GM12892 (cell line): ENCODE results near the gene ZC3H12C.

ENCODE experiments used
- POLR2A ChIP-seq: IDR thresholded peaks from 2 replicates; pipeline ENCODE4 v1.6.1; 2011; ENCODE audit warnings: low read depth, low read length, control low read depth
- POLR2AphosphoS5 ChIP-seq: IDR thresholded peaks from 2 replicates; pipeline ENCODE4 v1.6.1; 2011; ENCODE audit warnings: low read depth, low read length, control low read depth
- TAF1 ChIP-seq: IDR thresholded peaks from 2 replicates; pipeline ENCODE4 v1.6.1; 2011; ENCODE audit warnings: low read depth, mild to moderate bottlenecking, control low read depth, low read length, borderline replicate concordance

DNA sequence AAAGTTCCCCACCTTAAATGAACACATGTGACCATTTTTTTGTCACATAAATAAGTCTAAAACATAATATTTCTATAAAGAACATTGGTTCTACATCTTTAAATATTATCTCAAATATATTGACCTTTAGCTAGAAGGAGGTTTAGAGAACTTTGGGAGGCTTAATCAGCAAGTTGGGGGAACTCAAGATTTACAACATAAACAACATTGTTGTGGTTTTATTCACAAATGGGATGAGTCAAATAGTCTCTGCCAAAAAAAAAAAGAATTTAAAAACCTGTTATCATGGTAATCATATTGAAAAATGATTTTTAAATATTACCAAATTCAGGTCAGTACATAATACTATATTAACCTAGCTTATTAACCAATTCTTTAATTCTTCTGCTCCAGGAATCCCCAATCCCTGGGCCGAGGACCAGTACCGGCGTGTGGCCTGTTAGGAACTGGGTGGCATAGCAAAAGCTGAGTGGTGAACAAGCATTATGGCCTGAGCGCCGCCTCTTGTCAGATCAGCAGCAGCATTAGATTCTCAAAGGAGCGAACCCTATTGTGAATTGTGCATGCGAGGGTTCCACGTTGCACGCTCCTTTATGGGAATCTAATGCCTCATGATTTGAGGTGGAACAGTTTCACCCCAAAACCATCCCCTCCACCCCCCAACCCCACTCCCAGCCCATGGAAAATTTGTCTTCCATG lies 105.0 kb downstream of the ZC3H12C start:
- TF ChIP-seq POLR2A (no peak), POLR2AphosphoS5 (no peak), TAF1 (no peak)
